Gastroesophageal sphincter (tissue), 3 donors: ENCODE measurements around the gene DTX1.

ENCODE experiments used
- CTCF ChIP-seq, 4 experiments: fragments of 200-600 bp in 2 of 4; fragments of 450-650 bp in 2 of 4; sonication (generic) in 1 of 4; IDR thresholded peaks; one replicate each; pipeline ENCODE4 v1.5.1; 2017 to 2019; ENCODE audit warnings: antibody characterized with exemption in 4 of 4, mild to moderate bottlenecking in 2 of 4, moderate library complexity in 2 of 4
- EP300 ChIP-seq: sonication (generic); formaldehyde crosslinking; IDR thresholded peaks from one replicate; pipeline ENCODE4 v1.6.1; 2017; ENCODE audit warnings: antibody characterized with exemption, mild to moderate bottlenecking
- POLR2AphosphoS5 ChIP-seq: sonication (generic); formaldehyde crosslinking; IDR thresholded peaks from one replicate; pipeline ENCODE4 v1.6.1; 2017; ENCODE audit warnings: antibody characterized with exemption

GRCh38 chr12:113108308-113108707 is 51.8 kb downstream of the DTX1 start:
- TF ChIP-seq CTCF (IDR thresholded peaks at IDR 0.05) (no peak), POLR2AphosphoS5 (no peak), EP300 (no peak)
